ENCODE data around the gene EPHB1.

DNA sequence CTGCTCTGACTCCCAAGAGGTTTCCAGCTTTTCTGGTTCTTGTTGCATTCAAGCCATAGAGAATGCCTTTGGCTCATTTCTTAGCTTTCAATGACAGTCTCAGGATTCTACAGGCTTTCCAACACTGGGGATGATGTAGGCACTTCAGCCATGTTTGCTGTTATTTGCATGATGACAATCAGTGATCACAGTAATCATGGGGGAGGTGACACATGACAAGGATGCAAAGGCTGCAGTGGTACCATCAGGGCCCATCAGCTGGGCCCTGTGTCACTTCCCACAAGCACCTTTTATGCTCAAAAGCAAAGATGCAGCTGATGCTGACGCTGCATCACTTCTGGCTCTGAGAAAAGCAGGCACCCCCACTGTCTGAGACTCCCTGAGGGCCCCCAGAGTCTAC lies 18.6 kb downstream of the EPHB1 start:
- no peak for TF ChIP-seq TAF1 (IDR thresholded peaks at IDR 0.05; ENCODE audit: borderline replicate concordance, insufficient read depth, low read length)
- TF ChIP-seq, protein P1, sequence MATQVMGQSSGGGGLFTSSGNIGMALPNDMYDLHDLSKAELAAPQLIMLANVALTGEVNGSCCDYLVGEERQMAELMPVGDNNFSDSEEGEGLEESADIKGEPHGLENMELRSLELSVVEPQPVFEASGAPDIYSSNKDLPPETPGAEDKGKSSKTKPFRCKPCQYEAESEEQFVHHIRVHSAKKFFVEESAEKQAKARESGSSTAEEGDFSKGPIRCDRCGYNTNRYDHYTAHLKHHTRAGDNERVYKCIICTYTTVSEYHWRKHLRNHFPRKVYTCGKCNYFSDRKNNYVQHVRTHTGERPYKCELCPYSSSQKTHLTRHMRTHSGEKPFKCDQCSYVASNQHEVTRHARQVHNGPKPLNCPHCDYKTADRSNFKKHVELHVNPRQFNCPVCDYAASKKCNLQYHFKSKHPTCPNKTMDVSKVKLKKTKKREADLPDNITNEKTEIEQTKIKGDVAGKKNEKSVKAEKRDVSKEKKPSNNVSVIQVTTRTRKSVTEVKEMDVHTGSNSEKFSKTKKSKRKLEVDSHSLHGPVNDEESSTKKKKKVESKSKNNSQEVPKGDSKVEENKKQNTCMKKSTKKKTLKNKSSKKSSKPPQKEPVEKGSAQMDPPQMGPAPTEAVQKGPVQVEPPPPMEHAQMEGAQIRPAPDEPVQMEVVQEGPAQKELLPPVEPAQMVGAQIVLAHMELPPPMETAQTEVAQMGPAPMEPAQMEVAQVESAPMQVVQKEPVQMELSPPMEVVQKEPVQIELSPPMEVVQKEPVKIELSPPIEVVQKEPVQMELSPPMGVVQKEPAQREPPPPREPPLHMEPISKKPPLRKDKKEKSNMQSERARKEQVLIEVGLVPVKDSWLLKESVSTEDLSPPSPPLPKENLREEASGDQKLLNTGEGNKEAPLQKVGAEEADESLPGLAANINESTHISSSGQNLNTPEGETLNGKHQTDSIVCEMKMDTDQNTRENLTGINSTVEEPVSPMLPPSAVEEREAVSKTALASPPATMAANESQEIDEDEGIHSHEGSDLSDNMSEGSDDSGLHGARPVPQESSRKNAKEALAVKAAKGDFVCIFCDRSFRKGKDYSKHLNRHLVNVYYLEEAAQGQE (IDR thresholded peaks at IDR 0.05; ENCODE audit: insufficient read depth in 1 of 2, low read depth in 2 of 2, low read length in 2 of 2): no peak

Measured in PFSK-1 (cell line).